Measurements from ENCODE around the gene APH1B. TPM values are rescaled to one million over a fixed set of nuclear protein-coding genes. Genes with fewer than 3 reads are reported as not detected.
"Not testable (repeated sequence)": the region's sequence is repeated elsewhere in the genome, so short reads cannot be mapped to it uniquely, and the experiment has no call there.

The APH1B gene
- polyA plus RNA-seq (2012; ENCODE audit: low read depth, missing spikeins) = 5.9 TPM

GRCh38 chr15:63277038-63277892 lies at the start of gene APH1B:
APH1B (plus strand) TSS chr15:63277605; CDS start chr15:63277624, 19 bp downstream.
- DNase-seq (ENCODE audit: insufficient read length, low spot score) = peak; percentile 59
- peak; percentile 38; the same call in 1 of the 2 replicates for TF ChIP-seq POLR2AphosphoS5 (IDR thresholded peaks at IDR 0.05; ENCODE audit: low read depth, low read length)
- peak; percentile 33; the same call in 1 of the 2 replicates for TF ChIP-seq POLR2A (IDR thresholded peaks at IDR 0.05; ENCODE audit: low read depth, low read length)
- no peak for TF ChIP-seq SPI1 (IDR thresholded peaks at IDR 0.05; ENCODE audit: low read depth, low read length)
- peak; percentile 13 for FAIRE-seq

- FAIRE-seq = no peak
- TF ChIP-seq POLR2AphosphoS5 (IDR thresholded peaks at IDR 0.05; ENCODE audit: low read depth, low read length) = no peak
- no peak for TF ChIP-seq SPI1 (IDR thresholded peaks at IDR 0.05; ENCODE audit: low read depth, low read length)
- no peak for TF ChIP-seq POLR2A (IDR thresholded peaks at IDR 0.05; ENCODE audit: low read depth, low read length)
- DNase-seq (ENCODE audit: insufficient read length, low spot score) = no peak
These were observed 49.7 kb upstream of the APH1B start for GRCh38 chr15:63227689-63228088.

GRCh38 chr15:63231206-63231605 lies 46.2 kb upstream of the APH1B start:
- no peak for TF ChIP-seq POLR2AphosphoS5 (IDR thresholded peaks at IDR 0.05; ENCODE audit: low read depth, low read length)
- no peak for TF ChIP-seq SPI1 (IDR thresholded peaks at IDR 0.05; ENCODE audit: low read depth, low read length)
- DNase-seq (ENCODE audit: insufficient read length, low spot score) = no peak
- FAIRE-seq = no peak

GRCh38 chr15:63231706-63232105 lies 45.7 kb upstream of the APH1B start:
- FAIRE-seq = peak; percentile 13
- TF ChIP-seq POU2F2 (IDR thresholded peaks at IDR 0.05; ENCODE audit: low read depth, low read length) = no peak
- no peak for TF ChIP-seq SPI1 (IDR thresholded peaks at IDR 0.05; ENCODE audit: low read depth, low read length)
- no peak for DNase-seq (ENCODE audit: insufficient read length, low spot score)

- no peak for TF ChIP-seq POLR2AphosphoS5 (IDR thresholded peaks at IDR 0.05; ENCODE audit: low read depth, low read length)
- no peak for TF ChIP-seq TAF1 (IDR thresholded peaks at IDR 0.05; ENCODE audit: low read depth, low read length)
- no peak for TF ChIP-seq POU2F2 (IDR thresholded peaks at IDR 0.05; ENCODE audit: low read depth, low read length)
- no peak for TF ChIP-seq POLR2A (IDR thresholded peaks at IDR 0.05; ENCODE audit: low read depth, low read length)
- TF ChIP-seq PAX5 (IDR thresholded peaks at IDR 0.05; ENCODE audit: insufficient read depth, low read length, severe bottlenecking) = no peak
- TF ChIP-seq SPI1 (IDR thresholded peaks at IDR 0.05; ENCODE audit: low read depth, low read length) = no peak
- FAIRE-seq (no peak), DNase-seq (ENCODE audit: insufficient read length, low spot score) (no peak)
These were observed 45.0 kb upstream of the APH1B start for GRCh38 chr15:63232405-63232804.

- DNase-seq (ENCODE audit: insufficient read length, low spot score) = no peak
- TF ChIP-seq TAF1 (IDR thresholded peaks at IDR 0.05; ENCODE audit: low read depth, low read length) (no peak), POU2F2 (IDR thresholded peaks at IDR 0.05; ENCODE audit: low read depth, low read length) (no peak), POLR2AphosphoS5 (IDR thresholded peaks at IDR 0.05; ENCODE audit: low read depth, low read length) (no peak), PAX5 (IDR thresholded peaks at IDR 0.05; ENCODE audit: insufficient read depth, low read length, severe bottlenecking) (no peak), SPI1 (IDR thresholded peaks at IDR 0.05; ENCODE audit: low read depth, low read length) (no peak), POLR2A (IDR thresholded peaks at IDR 0.05; ENCODE audit: low read depth, low read length) (no peak)
- no peak for FAIRE-seq
These were observed 44.5 kb upstream of the APH1B start for GRCh38 chr15:63232943-63233342.

GRCh38 chr15:63233667-63234423 lies 43.6 kb upstream of the APH1B start:
- no peak for DNase-seq (ENCODE audit: insufficient read length, low spot score)
- peak; percentile 23 for FAIRE-seq
- no peak for TF ChIP-seq PAX5 (IDR thresholded peaks at IDR 0.05; ENCODE audit: insufficient read depth, low read length, severe bottlenecking)
- TF ChIP-seq POLR2A (IDR thresholded peaks at IDR 0.05; ENCODE audit: low read depth, low read length) = no peak
- TF ChIP-seq POLR2AphosphoS5 (IDR thresholded peaks at IDR 0.05; ENCODE audit: low read depth, low read length) = no peak
- no peak for TF ChIP-seq POU2F2 (IDR thresholded peaks at IDR 0.05; ENCODE audit: low read depth, low read length)
- TF ChIP-seq SPI1 (IDR thresholded peaks at IDR 0.05; ENCODE audit: low read depth, low read length) = no peak
- TF ChIP-seq TAF1 (IDR thresholded peaks at IDR 0.05; ENCODE audit: low read depth, low read length) = no peak

GRCh38 chr15:63234451-63234870 lies 42.9 kb upstream of the APH1B start:
- DNase-seq (ENCODE audit: insufficient read length, low spot score) = no peak
- FAIRE-seq = peak; percentile 56

GRCh38 chr15:63236272-63236671 lies 41.1 kb upstream of the APH1B start:
- no peak for TF ChIP-seq PAX5 (IDR thresholded peaks at IDR 0.05; ENCODE audit: insufficient read depth, low read length, severe bottlenecking)
- TF ChIP-seq POLR2AphosphoS5 (IDR thresholded peaks at IDR 0.05; ENCODE audit: low read depth, low read length) = no peak
- no peak for TF ChIP-seq TAF1 (IDR thresholded peaks at IDR 0.05; ENCODE audit: low read depth, low read length)
- no peak for TF ChIP-seq SPI1 (IDR thresholded peaks at IDR 0.05; ENCODE audit: low read depth, low read length)
- TF ChIP-seq POU2F2 (IDR thresholded peaks at IDR 0.05; ENCODE audit: low read depth, low read length) = no peak
- DNase-seq (ENCODE audit: insufficient read length, low spot score) (no peak), FAIRE-seq (no peak)

More at GRCh38 chr15:63234451-63234870, 42.9 kb upstream of the APH1B start:
- TF ChIP-seq SPI1 (IDR thresholded peaks at IDR 0.05; ENCODE audit: low read depth, low read length) (no peak), PAX5 (IDR thresholded peaks at IDR 0.05; ENCODE audit: insufficient read depth, low read length, severe bottlenecking) (no peak), TAF1 (IDR thresholded peaks at IDR 0.05; ENCODE audit: low read depth, low read length) (no peak), POLR2A (IDR thresholded peaks at IDR 0.05; ENCODE audit: low read depth, low read length) (no peak), POLR2AphosphoS5 (IDR thresholded peaks at IDR 0.05; ENCODE audit: low read depth, low read length) (no peak), POU2F2 (IDR thresholded peaks at IDR 0.05; ENCODE audit: low read depth, low read length) (no peak)

GRCh38 chr15:63237086-63237485 lies 40.3 kb upstream of the APH1B start:
- not testable (repeated sequence) for FAIRE-seq

More at GRCh38 chr15:63237086-63237485, 40.3 kb upstream of the APH1B start:
- not testable (repeated sequence) for DNase-seq (ENCODE audit: insufficient read length, low spot score)

Measured in GM12891 (cell line).